Right cardiac atrium (tissue), 5 donors: ENCODE data around the gene NR2F1. TPM values are rescaled to one million over a fixed set of nuclear protein-coding genes. Genes with fewer than 3 reads are reported as not detected.

Experiments
- ATAC-seq, 2 donors: fragments of 200-7000 bp; cut with Tn5 transposase; one replicate each; pipeline versions ENCODE4 v1.8.0 to v1.9.1; 2020; ENCODE audit warnings: moderate library complexity in 2 of 2, mild to moderate bottlenecking in 1 of 2
- DNase-seq, 3 donors: peaks; one replicate each; pipeline ENCODE4 v3.0.0-alpha.2; 2020
- H3K27ac ChIP-seq: one replicate; pipeline ENCODE4 v1.5.1; 2013; ENCODE audit warnings: mild to moderate bottlenecking, low read length, control low read depth, moderate library complexity
- H3K27me3 ChIP-seq: one replicate; pipeline ENCODE4 v1.6.1; 2013; ENCODE audit not compliant: control insufficient read depth, insufficient read depth
- H3K4me1 ChIP-seq: one replicate; pipeline ENCODE4 v1.6.1; 2013; ENCODE audit warnings: low read length; ENCODE audit not compliant: control insufficient read depth, insufficient read depth
- H3K4me3 ChIP-seq: one replicate; pipeline ENCODE4 v1.5.1; 2013; ENCODE audit warnings: low read length, control low read depth
- H3K9me3 ChIP-seq: one replicate; pipeline ENCODE4 v1.6.1; 2013; ENCODE audit warnings: low read length; ENCODE audit not compliant: control insufficient read depth
- WGBS: extraction: QIAGEN DNeasy Blood & Tissue Kit; methylation state at CpG from one replicate; pipeline ENCODE4 v1.1.7; 2013; 5-methylcytosine and 5-hydroxymethylcytosine counted together
- intact Hi-C, 4 donors: fragments of 100-400 bp; cut with DNase I; formaldehyde crosslinking; loops; one replicate each; pipeline versions ENCODE4 v1.11.0 to v1.14.0; 2022 to 2023
- polyA plus RNA-seq: library from polyadenylated mRNA; stranded (reverse); fragments of 200-250 nt; gene quantifications from one replicate; pipeline ENCODE4 v1.2.3, GENCODE V29; 2013
- total RNA-seq, 4 donors: library from RNA; stranded (reverse); fragmentation: NEBNext Ultra II Directional; extraction: Animal tissue kit (Norgen Biotek cat#: 25700); gene quantifications; one replicate each; pipeline ENCODE4 v1.2.1, GENCODE V29; 2021
- donor health status: healthy with polysubstance abuse.
- donor health status: DM: no; HTN: yes; CAD: no.
- donor health status: DM: no; HTN: no; CAD: no.
- donor health status: DM: no; HTN: yes; CAD: no; lungs with severe emphysema.
- donor health status: DM: yes; HTN: yes; CAD: no.

NR2F1 gene
- total and polyA plus RNA-seq, 5 donors = 22.1 to 59.2 (median 42.1) TPM

- peak overlapping the region; percentile 1 for H3K4me3 ChIP-seq
- DNase-seq (peak in 1 of 3 donors; percentile 37), ATAC-seq (peak; percentile 73 to 74)
- no peaks in the 10 kb centered on the region for H3K27me3 ChIP-seq
- no peaks in the 10 kb centered on the region for H3K4me1 ChIP-seq
- WGBS = 8% methylated on average over 19 of the region's 19 CpGs
- intact Hi-C loops = loop anchor here in 2 of 4 donors (10.0 kb wide), 2 partner anchors 187 to 197 kb away; no protein-coding TSS in a partner anchor
- no peaks in the 10 kb centered on the region for H3K9me3 ChIP-seq
- H3K27ac ChIP-seq = peak overlapping the region; percentile 34
These were observed 24.6 kb downstream of the NR2F1 start for GRCh38 chr5:93607367-93608258.

- 36% methylated on average over 4 of the region's 4 CpGs for WGBS
- Histone ChIP-seq H3K9me3 (no peaks in the 10 kb centered on the region), H3K27ac (no peak overlapping the region), H3K4me1 (no peaks in the 10 kb centered on the region), H3K4me3 (no peak overlapping the region), H3K27me3 (no peaks in the 10 kb centered on the region)
- DNase-seq (no peak), ATAC-seq (no peak)
- intact Hi-C loops = loop anchor here in 2 of 4 donors (10.0 kb wide), 2 partner anchors 186 to 196 kb away; no protein-coding TSS in a partner anchor
These were observed 25.8 kb downstream of the NR2F1 start for GRCh38 chr5:93608855-93609254.

- intact Hi-C loops = loop anchor here in 3 of 4 donors (10.0 kb wide), 3 partner anchors 175 to 195 kb away; no protein-coding TSS in a partner anchor
- Histone ChIP-seq H3K9me3 (no peaks in the 10 kb centered on the region), H3K4me1 (no peaks in the 10 kb centered on the region), H3K27me3 (no peaks in the 10 kb centered on the region), H3K4me3 (no peak overlapping the region), H3K27ac (no peak overlapping the region)
- 32% methylated on average over 7 of the region's 7 CpGs for WGBS
- ATAC-seq (no peak), DNase-seq (no peak)
These were observed 26.7 kb downstream of the NR2F1 start for GRCh38 chr5:93609762-93610161.

- Histone ChIP-seq H3K4me3 (no peak overlapping the region), H3K27me3 (no peaks in the 10 kb centered on the region), H3K27ac (no peak overlapping the region), H3K9me3 (no peaks in the 10 kb centered on the region), H3K4me1 (no peaks in the 10 kb centered on the region)
- DNase-seq (no peak), ATAC-seq (no peak)
- 33% methylated on average over 17 of the region's 17 CpGs for WGBS
- intact Hi-C loops = loop anchor here in 1 of 4 donors (10.0 kb wide), 1 partner anchor 174 kb away; no protein-coding TSS in a partner anchor
These were observed 27.7 kb downstream of the NR2F1 start for GRCh38 chr5:93610581-93611272.

GRCh38 chr5:93611273-93611975 lies 28.4 kb downstream of the NR2F1 start:
- ATAC-seq (no peak), DNase-seq (no peak)
- Histone ChIP-seq H3K27me3 (no peaks in the 10 kb centered on the region), H3K27ac (no peak overlapping the region), H3K9me3 (no peaks in the 10 kb centered on the region), H3K4me1 (no peaks in the 10 kb centered on the region), H3K4me3 (no peak overlapping the region)
- 12% methylated on average over 9 of the region's 9 CpGs for WGBS
- intact Hi-C loops = loop anchor here in 1 of 4 donors (10.0 kb wide), 1 partner anchor 173 kb away; no protein-coding TSS in a partner anchor

- DNase-seq (peak; percentile 27 to 73 (median 67)), ATAC-seq (peak; percentile 62 to 65)
- H3K4me3 ChIP-seq = peak overlapping the region; percentile 41
- 3% methylated on average over 38 of the region's 43 CpGs for WGBS
- no peaks in the 10 kb centered on the region for H3K9me3 ChIP-seq
- H3K27me3 ChIP-seq = no peaks in the 10 kb centered on the region
- intact Hi-C loops = loop anchor here in 1 of 4 donors (10.0 kb wide), 1 partner anchor 173 kb away; no protein-coding TSS in a partner anchor
- no peak overlapping the region for H3K27ac ChIP-seq
- H3K4me1 ChIP-seq = no peaks in the 10 kb centered on the region
These were observed 29.2 kb downstream of the NR2F1 start for GRCh38 chr5:93611976-93612854.

- Histone ChIP-seq H3K27me3 (no peaks in the 10 kb centered on the region), H3K4me3 (peak overlapping the region; percentile 15), H3K27ac (no peak overlapping the region), H3K9me3 (no peaks in the 10 kb centered on the region), H3K4me1 (no peaks in the 10 kb centered on the region)
- ATAC-seq = no peak
- intact Hi-C loops = loop anchor here in 1 of 4 donors (10.0 kb wide), 1 partner anchor 172 kb away; no protein-coding TSS in a partner anchor
- no peak for DNase-seq
These were observed 29.8 kb downstream of the NR2F1 start for GRCh38 chr5:93612855-93613243.

GRCh38 chr5:93616538-93617174 lies 33.6 kb downstream of the NR2F1 start:
- Histone ChIP-seq H3K27ac (no peak overlapping the region), H3K9me3 (no peaks in the 10 kb centered on the region), H3K4me1 (no peaks in the 10 kb centered on the region), H3K27me3 (no peaks in the 10 kb centered on the region), H3K4me3 (no peak overlapping the region)
- DNase-seq = no peak
- ATAC-seq = no peak
- 79% methylated on average over 9 of the region's 9 CpGs for WGBS
- intact Hi-C loops = loop anchor here in 1 of 4 donors (10.0 kb wide), 1 partner anchor 168 kb away; no protein-coding TSS in a partner anchor

GRCh38 chr5:93620487-93621326 lies 37.7 kb downstream of the NR2F1 start:
- H3K27ac ChIP-seq = peak overlapping the region; percentile 88
- H3K4me1 ChIP-seq = no peaks in the 10 kb centered on the region
- DNase-seq = peak; percentile 67 to 89 (median 86)
- peak overlapping the region; percentile 45 for H3K4me3 ChIP-seq
- intact Hi-C loops = no loop called here
- H3K27me3 ChIP-seq = no peaks in the 10 kb centered on the region
- WGBS = under 1% methylated on average over 75 of the region's 75 CpGs
- no peaks in the 10 kb centered on the region for H3K9me3 ChIP-seq
- ATAC-seq = peak; percentile 92 to 93
